IMR-90 (cell line): ENCODE results near the gene NDUFB10. TPM values are rescaled to one million over a fixed set of nuclear protein-coding genes. Genes with fewer than 3 reads are reported as not detected.

ENCODE experiments used
- ATAC-seq: fragments of 200-7000 bp; cut with Tn5 transposase; 2 replicates; pipeline ENCODE4 v1.9.1; 2020; ENCODE audit warnings: low read depth, mild to moderate bottlenecking, moderate library complexity
- BruUV-seq: library from RNA; stranded (reverse); fragments of 400-500 nt; replicated peaks from 2 replicates; lab custom pipeline; 2021; lab: Mats Ljungman, UMichigan
- CTCF ChIA-PET: fragments of 300-600 bp; formaldehyde crosslinking; extraction: SDS; loops from one replicate; lab custom pipeline; 2021; ENCODE audit warnings: antibody characterized with exemption; lab: Yijun Ruan, JAX
- POLR2A ChIA-PET: fragments of 300-600 bp; sonication (Branson Sonifier 250); formaldehyde crosslinking; loops from one replicate; lab custom pipeline; 2022; ENCODE audit warnings: antibody characterized with exemption; ENCODE audit not compliant: unreplicated experiment; lab: Charles Lee
- DNase-seq: peaks from one replicate; pipeline ENCODE4 v3.0.0; 2013
- H2AFZ ChIP-seq: replicated peaks from 2 replicates; pipeline ENCODE3; 2013; ENCODE audit warnings: low read length, mild to moderate bottlenecking; ENCODE audit not compliant: poor library complexity
- H2AK5ac ChIP-seq: 2 replicates; pipeline ENCODE4 v1.6.1; 2013; ENCODE audit warnings: low read depth, low read length, inconsistent platforms
- H2AK9ac ChIP-seq: replicated peaks from 2 replicates; pipeline ENCODE3; 2013; ENCODE audit warnings: mild to moderate bottlenecking, low read depth, low read length, moderate library complexity; ENCODE audit not compliant: poor library complexity
- H2BK120ac ChIP-seq: 2 replicates; pipeline ENCODE4 v1.6.1; 2013; ENCODE audit warnings: low read depth, low read length, inconsistent platforms
- H2BK15ac ChIP-seq: 3 replicates; pipeline ENCODE4 v1.6.1; 2013; ENCODE audit warnings: low read depth, low read length, inconsistent platforms
- H2BK20ac ChIP-seq: 2 replicates; pipeline ENCODE4 v1.6.1; 2013; ENCODE audit warnings: low read depth, mild to moderate bottlenecking, inconsistent platforms, low read length, moderate library complexity
- H2BK5ac ChIP-seq: 2 replicates; pipeline ENCODE4 v1.6.1; 2013; ENCODE audit warnings: mild to moderate bottlenecking, low read depth, low read length, inconsistent platforms; ENCODE audit not compliant: poor library complexity, severe bottlenecking
- H3K14ac ChIP-seq: replicated peaks from 2 replicates; pipeline ENCODE4 v1.6.1; 2013; ENCODE audit warnings: low read depth, low read length, inconsistent platforms
- H3K18ac ChIP-seq: 2 replicates; pipeline ENCODE4 v1.6.1; 2013; ENCODE audit warnings: low read depth, low read length, control low read depth
- H3K23ac ChIP-seq: 2 replicates; pipeline ENCODE4 v1.6.1; 2013; ENCODE audit warnings: low read depth, low read length, inconsistent platforms
- H3K27ac ChIP-seq: 2 replicates; pipeline ENCODE4 v1.5.1; 2013; ENCODE audit warnings: mild to moderate bottlenecking, control low read depth, low read length; ENCODE audit not compliant: insufficient read depth
- H3K27me3 ChIP-seq: 2 replicates; pipeline ENCODE4 v1.6.1; 2013; ENCODE audit warnings: low read length; ENCODE audit not compliant: control insufficient read depth, insufficient read depth
- H3K36me3 ChIP-seq: 2 replicates; pipeline ENCODE4 v1.6.1; 2013; ENCODE audit warnings: low read length, mixed read lengths; ENCODE audit not compliant: control insufficient read depth, insufficient read depth
- H3K4ac ChIP-seq: 2 replicates; pipeline ENCODE4 v1.6.1; 2013; ENCODE audit warnings: low read depth, low read length, inconsistent platforms
- H3K4me1 ChIP-seq: 2 replicates; pipeline ENCODE4 v1.6.1; 2013; ENCODE audit warnings: low read length, mixed read lengths; ENCODE audit not compliant: control insufficient read depth, insufficient read depth
- H3K4me2 ChIP-seq: 2 replicates; pipeline ENCODE4 v1.6.1; 2013; ENCODE audit warnings: low read depth, mild to moderate bottlenecking, control low read depth, low read length, moderate library complexity
- H3K4me3 ChIP-seq: 2 replicates; pipeline ENCODE4 v1.5.1; 2013; ENCODE audit warnings: low read depth, mild to moderate bottlenecking, control low read depth, low read length, moderate library complexity; ENCODE audit not compliant: insufficient read depth
- H3K56ac ChIP-seq: 2 replicates; pipeline ENCODE4 v1.6.1; 2013; ENCODE audit warnings: low read length, inconsistent platforms; ENCODE audit not compliant: insufficient read depth; ENCODE audit errors: extremely low read depth
- H3K79me1 ChIP-seq, 2 experiments: 2 replicates each; pipeline ENCODE4 v1.6.1; 2013; ENCODE audit warnings: low read length in 2 of 2, inconsistent platforms in 1 of 2, low read depth in 1 of 2
- H3K9ac ChIP-seq: 2 replicates; pipeline ENCODE4 v1.6.1; 2013; ENCODE audit warnings: low read depth, low read length, control low read depth
- H3K9me1 ChIP-seq: 2 replicates; pipeline ENCODE4 v1.6.1; 2013; ENCODE audit warnings: low read length, inconsistent platforms; ENCODE audit not compliant: insufficient read depth
- H3K9me3 ChIP-seq: 2 replicates; pipeline ENCODE4 v1.6.1; 2013; ENCODE audit warnings: low read length; ENCODE audit not compliant: control insufficient read depth, insufficient read depth
- H4K20me1 ChIP-seq: 2 replicates; pipeline ENCODE4 v1.6.1; 2013; ENCODE audit warnings: low read length, inconsistent platforms; ENCODE audit not compliant: insufficient read depth
- H4K5ac ChIP-seq: 2 replicates; pipeline ENCODE4 v1.6.1; 2013; ENCODE audit warnings: mild to moderate bottlenecking, low read depth, low read length, control low read depth
- H4K8ac ChIP-seq, 2 experiments: 2 replicates each; pipeline ENCODE4 v1.6.1; 2013; ENCODE audit warnings: low read depth in 2 of 2, low read length in 2 of 2, control low read depth in 1 of 2, inconsistent platforms in 1 of 2
- H4K91ac ChIP-seq: 2 replicates; pipeline ENCODE4 v1.6.1; 2013; ENCODE audit warnings: low read depth, low read length, inconsistent platforms; ENCODE audit not compliant: insufficient read depth
- CTCF ChIP-seq: conservative IDR thresholded peaks from 2 replicates; pipeline ENCODE4 v1.5.1; 2012; ENCODE audit warnings: mild to moderate bottlenecking, low read depth, low read length, improper control_type of control experiment
- ELK1 ChIP-seq: fragments of 150-350 bp; IDR thresholded peaks from 2 replicates; pipeline ENCODE4 v1.6.1; 2016; ENCODE audit warnings: low read depth, mild to moderate bottlenecking, low read length, moderate library complexity, borderline replicate concordance
- MAFK ChIP-seq: IDR thresholded peaks from 2 replicates; pipeline ENCODE4 v1.6.1; 2012; ENCODE audit warnings: low read depth, low read length, improper control_type of control experiment
- MAZ ChIP-seq: IDR thresholded peaks from 2 replicates; pipeline ENCODE4 v1.6.1; 2012; ENCODE audit warnings: low read depth, mild to moderate bottlenecking, low read length, improper control_type of control experiment, moderate library complexity, borderline replicate concordance
- MXI1 ChIP-seq: IDR thresholded peaks from 2 replicates; pipeline ENCODE4 v1.6.1; 2012; ENCODE audit warnings: low read depth, mild to moderate bottlenecking, low read length, moderate library complexity, borderline replicate concordance
- POLR2A ChIP-seq: IDR thresholded peaks from 2 replicates; pipeline ENCODE4 v1.6.1; 2012; ENCODE audit warnings: mild to moderate bottlenecking, low read depth, low read length
- RAD21 ChIP-seq: IDR thresholded peaks from 2 replicates; pipeline ENCODE4 v1.6.1; 2012; ENCODE audit warnings: low read length, improper control_type of control experiment
- USF2 ChIP-seq: fragments of 150-350 bp; IDR thresholded peaks from 2 replicates; pipeline ENCODE4 v1.6.1; 2017; ENCODE audit warnings: mild to moderate bottlenecking, antibody characterized with exemption, low read length, low read depth
- WGBS, 2 experiments: methylation state at CpG; one replicate each; pipeline versions ENCODE4 v1.1.5 to v1.1.7; 2013; ENCODE audit warnings: missing lambda C conversion rate in 2 of 2; ENCODE audit not compliant: insufficient read length in 1 of 2; ENCODE audit errors: extremely low coverage in 2 of 2; 5-methylcytosine and 5-hydroxymethylcytosine counted together
- dilution Hi-C: fragments of 300-500 bp; cut with HindIII; formaldehyde crosslinking; loops from one replicate; pipeline ENCODE4 v1.14.3; 2018; ENCODE audit warnings: low sequenced_read_pairs; ENCODE audit not compliant: unreplicated experiment
- in situ Hi-C: fragments of 300-500 bp; cut with MboI; formaldehyde crosslinking; loops from 3 replicates; pipeline ENCODE4 v1.14.3; 2019; ENCODE audit warnings: low sequenced_read_pairs, inconsistent platforms, mixed read lengths
- intact Hi-C: fragments of 100-400 bp; cut with micrococcal nuclease; formaldehyde crosslinking; loops from 2 replicates; pipeline ENCODE4 v1.10.0; 2022
- polyA plus RNA-seq, 3 experiments: library from polyadenylated mRNA; depleted of rRNA; stranded (reverse); fragments of >200 nt; gene quantifications; 2 replicates each; pipeline ENCODE4 v1.2.3, GENCODE V29; 2012; ENCODE audit warnings: low replicate concordance in 1 of 3
- total RNA-seq: library from RNA; depleted of rRNA; stranded (reverse); fragments of >200 nt; gene quantifications from 2 replicates; pipeline ENCODE4 v1.2.3, GENCODE V29; 2012

The NDUFB10 gene
- total and polyA plus RNA-seq, 2 of the 4 experiments (the other 2 are of a cell fraction): 189 to 220 TPM

DNA sequence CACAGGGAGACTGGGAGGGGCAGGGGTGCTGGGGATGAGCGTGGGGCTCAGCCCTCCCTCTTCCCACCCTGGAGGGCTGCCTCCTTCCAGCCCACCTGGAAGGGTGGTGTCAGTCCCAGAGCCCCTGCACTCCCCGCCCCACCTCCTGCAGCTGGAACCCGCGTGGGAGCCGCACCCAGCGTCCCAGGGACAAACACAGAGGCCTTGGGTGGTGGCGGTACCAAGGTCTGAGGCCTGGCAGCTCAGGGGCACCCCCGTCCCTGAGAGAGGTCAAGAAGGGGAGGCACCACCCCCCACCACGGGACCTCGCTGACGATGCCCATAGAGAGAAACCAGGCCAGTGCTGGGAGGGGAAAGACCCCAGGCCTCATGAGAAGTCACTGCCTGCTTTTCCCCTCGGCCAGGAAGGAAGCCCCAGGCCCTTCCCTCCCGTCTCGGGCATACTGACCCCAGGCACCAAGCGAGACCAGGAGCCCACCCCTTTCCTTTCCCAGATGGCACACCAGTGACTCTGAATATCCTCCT, 45.2 kb upstream of the NDUFB10 start:
- H3K18ac ChIP-seq: no peak overlapping the region
- H2AK5ac ChIP-seq: no peak overlapping the region
- H3K36me3 ChIP-seq: no peaks in the 10 kb centered on the region
- no peak overlapping the region for H2BK5ac ChIP-seq
- no peak for DNase-seq
- H3K4me3 ChIP-seq: no peak overlapping the region
- no peak overlapping the region for H4K91ac ChIP-seq
- H4K20me1 ChIP-seq: no peaks in the 10 kb centered on the region
- H3K9me1 ChIP-seq: no peaks in the 10 kb centered on the region
- intact Hi-C loops (no loop called here), dilution Hi-C loops (no loop called here), in situ Hi-C loops (no loop called here)
- no peak overlapping the region for H3K23ac ChIP-seq
- H3K4me1 ChIP-seq: no peaks in the 10 kb centered on the region
- H2AK9ac ChIP-seq: no peak overlapping the region
- no peak for ATAC-seq
- no peak overlapping the region for H3K14ac ChIP-seq
- TF ChIP-seq POLR2A (no peak), RAD21 (no peak), MAFK (no peak), MAZ (no peak), USF2 (no peak), MXI1 (no peak), ELK1 (no peak), CTCF (no peak)
- POLR2A ChIA-PET: no interaction called here
- H3K27me3 ChIP-seq: peaks cover 64% of the 10 kb centered on the region
- no peak overlapping the region for H4K8ac ChIP-seq
- no TSS peak for BruUV-seq
- H3K9me3 ChIP-seq: no peaks in the 10 kb centered on the region
- no peak overlapping the region for H3K9ac ChIP-seq
- CTCF ChIA-PET: no interaction called here
- no peak overlapping the region for H4K5ac ChIP-seq
- peak overlapping the region; percentile 6 for H2AFZ ChIP-seq
- H2BK120ac ChIP-seq: no peak overlapping the region
- no peak overlapping the region for H2BK20ac ChIP-seq
- no peaks in the 10 kb centered on the region for H3K79me1 ChIP-seq
- H2BK15ac ChIP-seq: no peak overlapping the region
- H3K56ac ChIP-seq: no peak overlapping the region
- no peak overlapping the region for H3K4ac ChIP-seq
- no peak overlapping the region for H3K4me2 ChIP-seq
- no peak overlapping the region for H3K27ac ChIP-seq
- WGBS, 2 experiments: 37% methylated on average over 5 of the region's 15 CpGs; no CpG with 5 or more reads in 1 of the 2 experiments
